Neutrophil (primary cell): ENCODE measurements around the gene SOWAHA.

ENCODE experiments used
- H3K27ac ChIP-seq: fragments of 200-600 bp; sonication (generic); 2 replicates; pipeline ENCODE4 v1.5.1; 2016; ENCODE audit warnings: mild to moderate bottlenecking, moderate library complexity
- H3K27me3 ChIP-seq: fragments of 200-600 bp; sonication (generic); 2 replicates; pipeline ENCODE4 v1.6.0; 2016; ENCODE audit warnings: mild to moderate bottlenecking
- H3K36me3 ChIP-seq: fragments of 200-600 bp; sonication (generic); 2 replicates; pipeline ENCODE4 v1.5.1; 2017
- H3K4me1 ChIP-seq, 2 experiments: fragments of 200-600 bp in 1 of 2; sonication (generic) in 1 of 2; 1 replicate in 1 of 2; 2 replicates in 1 of 2; pipeline versions ENCODE4 v1.5.1 to v1.6.1; 2013 to 2016; ENCODE audit warnings: low read depth in 1 of 2, low read length in 1 of 2, mild to moderate bottlenecking in 1 of 2, moderate library complexity in 1 of 2; ENCODE audit not compliant: control insufficient read depth in 1 of 2, insufficient read depth in 1 of 2
- H3K4me3 ChIP-seq, 2 experiments: fragments of 200-600 bp in 1 of 2; sonication (generic) in 1 of 2; 1 replicate in 1 of 2; 2 replicates in 1 of 2; pipeline ENCODE4 v1.5.1; 2013 to 2016; ENCODE audit warnings: low read depth in 1 of 2, low read length in 1 of 2, mild to moderate bottlenecking in 1 of 2, moderate library complexity in 1 of 2
- H3K9me3 ChIP-seq: fragments of 200-600 bp; sonication (generic); 2 replicates; pipeline ENCODE4 v1.5.1; 2016
- CTCF ChIP-seq: fragments of 200-600 bp; sonication (generic); IDR thresholded peaks from 2 replicates; pipeline ENCODE4 v1.5.1; 2016; ENCODE audit warnings: antibody characterized with exemption

Gene SOWAHA

GRCh38 chr5:132775476-132775961 is 37.6 kb upstream of the SOWAHA start:
- H3K27ac ChIP-seq, result no peak overlapping the region
- no peak for TF ChIP-seq CTCF
- no peaks in the 10 kb centered on the region for H3K36me3 ChIP-seq
- H3K9me3 ChIP-seq, result no peaks in the 10 kb centered on the region
- peaks cover 85% of the 10 kb centered on the region for H3K27me3 ChIP-seq
- peaks cover 0 to 11% of the 10 kb centered on the region in 2 experiments for H3K4me1 ChIP-seq
- no peak overlapping the region for H3K4me3 ChIP-seq

- Histone ChIP-seq H3K4me1 (peaks cover 0 to 11% of the 10 kb centered on the region in 2 experiments), H3K9me3 (no peaks in the 10 kb centered on the region), H3K27me3 (peaks cover 94% of the 10 kb centered on the region), H3K36me3 (no peaks in the 10 kb centered on the region), H3K27ac (no peak overlapping the region), H3K4me3 (no peak overlapping the region)
- TF ChIP-seq CTCF, result no peak
These were observed 36.8 kb upstream of the SOWAHA start for GRCh38 chr5:132776131-132776937.

- peak overlapping the region in 1 of 2 experiments; percentile 8 for H3K4me3 ChIP-seq
- TF ChIP-seq CTCF, result no peak
- no peaks in the 10 kb centered on the region for H3K36me3 ChIP-seq
These were observed 36.2 kb upstream of the SOWAHA start for GRCh38 chr5:132776938-132777208.

GRCh38 chr5:132777209-132778069 is 35.7 kb upstream of the SOWAHA start, which contains the start of gene SEPTIN8:
Gene SEPTIN8, minus strand, starts transcription at chr5:132777239. Its CDS starts 102 bp downstream, at chr5:132777137.
- H3K27ac ChIP-seq, result no peak within 1 kb of the TSS
- H3K27me3 ChIP-seq, result peaks cover 100% of the 10 kb centered on the region
- no peaks in the 10 kb centered on the region for H3K36me3 ChIP-seq
- peaks cover 0 to 11% of the 10 kb centered on the region in 2 experiments for H3K4me1 ChIP-seq
- H3K9me3 ChIP-seq, result no peaks in the 10 kb centered on the region
- no peak for TF ChIP-seq CTCF
- H3K4me3 ChIP-seq, result peak within 1 kb of the TSS in 1 of 2 experiments; percentile 8

More at GRCh38 chr5:132776938-132777208, 36.2 kb upstream of the SOWAHA start:
- Histone ChIP-seq H3K27me3 (peaks cover 99% of the 10 kb centered on the region), H3K4me1 (peaks cover 0 to 11% of the 10 kb centered on the region in 2 experiments), H3K9me3 (no peaks in the 10 kb centered on the region), H3K27ac (no peak overlapping the region)

GRCh38 chr5:132778129-132778528 is 35.0 kb upstream of the SOWAHA start:
- H3K4me1 ChIP-seq, result peaks cover 0 to 11% of the 10 kb centered on the region in 2 experiments
- no peak overlapping the region for H3K27ac ChIP-seq
- peaks cover 100% of the 10 kb centered on the region for H3K27me3 ChIP-seq
- no peaks in the 10 kb centered on the region for H3K9me3 ChIP-seq
- no peak overlapping the region for H3K4me3 ChIP-seq
- TF ChIP-seq CTCF, result no peak
- no peaks in the 10 kb centered on the region for H3K36me3 ChIP-seq
